ENCODE measurements around the gene OR51I2. TPM values are rescaled to one million over a fixed set of nuclear protein-coding genes. Genes with fewer than 3 reads are reported as not detected.

Gene OR51I2
- polyA plus RNA-seq (2013, experiment 1 of 2): not detected
- polyA plus RNA-seq (2013, experiment 2 of 2): not detected

- Histone ChIP-seq H2BK120ac (ENCODE audit: low read depth, low read length) (no peak within 1 kb of the TSS), H3K27me3 (ENCODE audit: control insufficient read depth in 1 of 2, insufficient read depth in 1 of 2, low read length in 2 of 2) (peaks cover 0 to 3% of the 10 kb centered on the region in 2 experiments), H3K4me1 (ENCODE audit: control insufficient read depth, insufficient read depth, low read depth, low read length) (no peaks in the 10 kb centered on the region), H3K79me1 (replicated peaks; ENCODE audit: low read length, poor library complexity, severe bottlenecking) (no peaks in the 10 kb centered on the region), H3K23ac (ENCODE audit: low read length in 2 of 2) (no peak within 1 kb of the TSS), H2AFZ (ENCODE audit: low read depth, low read length) (no peak within 1 kb of the TSS), H3K27ac (ENCODE audit: low read length, poor library complexity, severe bottlenecking) (no peak within 1 kb of the TSS), H2BK15ac (ENCODE audit: low read depth, poor library complexity, severe bottlenecking) (no peak within 1 kb of the TSS), H4K8ac (ENCODE audit: low read length) (no peak within 1 kb of the TSS), H3K4ac (ENCODE audit: low read depth in 1 of 2, low read length in 2 of 2) (no peak within 1 kb of the TSS), H3K14ac (ENCODE audit: low read length in 2 of 2) (no peak within 1 kb of the TSS), H4K91ac (ENCODE audit: low read length) (no peak within 1 kb of the TSS), H3K9ac (ENCODE audit: low read length) (no peak within 1 kb of the TSS), H3K36me3 (ENCODE audit: control insufficient read depth in 1 of 2, insufficient read depth in 2 of 2, low read depth in 1 of 2, low read length in 2 of 2) (no peaks in the 10 kb centered on the region), H2BK12ac (ENCODE audit: low read length in 2 of 2) (no peak within 1 kb of the TSS), H3K18ac (ENCODE audit: low read depth in 1 of 2, low read length in 2 of 2) (no peak within 1 kb of the TSS), H2BK5ac (ENCODE audit: low read depth, low read length, poor library complexity, severe bottlenecking) (no peak within 1 kb of the TSS), H3K4me3 (ENCODE audit: insufficient read depth in 1 of 2, low read depth in 1 of 2, low read length in 2 of 2) (no peak within 1 kb of the TSS), H3K9me3 (ENCODE audit: control insufficient read depth, low read length) (no peaks in the 10 kb centered on the region), H2AK5ac (ENCODE audit: low read length, severe bottlenecking) (no peak within 1 kb of the TSS), H3K4me2 (ENCODE audit: low read length, poor library complexity, severe bottlenecking) (no peak within 1 kb of the TSS)
- 85% methylated on average over 2 of the region's 2 CpGs for WGBS
- no peak for DNase-seq
Observed at GRCh38 chr11:5449023-5449422, at the start of gene OR51I2. Gene OR51I2 (plus strand): TSS chr11:5449323. CDS start chr11:5453489, 4,166 bp downstream.

- Histone ChIP-seq H3K27me3 (ENCODE audit: control insufficient read depth in 1 of 2, insufficient read depth in 1 of 2, low read length in 2 of 2) (no peaks in the 10 kb centered on the region), H2BK5ac (ENCODE audit: low read depth, low read length, poor library complexity, severe bottlenecking) (no peak overlapping the region), H3K14ac (ENCODE audit: low read length in 2 of 2) (no peak overlapping the region), H3K4ac (ENCODE audit: low read depth in 1 of 2, low read length in 2 of 2) (no peak overlapping the region), H4K91ac (ENCODE audit: low read length) (no peak overlapping the region), H3K18ac (ENCODE audit: low read depth in 1 of 2, low read length in 2 of 2) (no peak overlapping the region), H2BK120ac (ENCODE audit: low read depth, low read length) (no peak overlapping the region), H3K9ac (ENCODE audit: low read length) (no peak overlapping the region), H3K79me1 (replicated peaks; ENCODE audit: low read length, poor library complexity, severe bottlenecking) (no peaks in the 10 kb centered on the region), H3K4me3 (ENCODE audit: insufficient read depth in 1 of 2, low read depth in 1 of 2, low read length in 2 of 2) (no peak overlapping the region), H3K36me3 (ENCODE audit: control insufficient read depth in 1 of 2, insufficient read depth in 2 of 2, low read depth in 1 of 2, low read length in 2 of 2) (no peaks in the 10 kb centered on the region), H2AK5ac (ENCODE audit: low read length, severe bottlenecking) (no peak overlapping the region), H2BK15ac (ENCODE audit: low read depth, poor library complexity, severe bottlenecking) (no peak overlapping the region), H2BK12ac (ENCODE audit: low read length in 2 of 2) (no peak overlapping the region), H3K9me3 (ENCODE audit: control insufficient read depth, low read length) (no peaks in the 10 kb centered on the region), H4K8ac (ENCODE audit: low read length) (no peak overlapping the region), H3K27ac (ENCODE audit: low read length, poor library complexity, severe bottlenecking) (no peak overlapping the region), H3K4me1 (ENCODE audit: control insufficient read depth, insufficient read depth, low read depth, low read length) (no peaks in the 10 kb centered on the region), H3K4me2 (ENCODE audit: low read length, poor library complexity, severe bottlenecking) (no peak overlapping the region), H3K23ac (ENCODE audit: low read length in 2 of 2) (no peak overlapping the region), H2AFZ (ENCODE audit: low read depth, low read length) (no peak overlapping the region)
- DNase-seq: no peak
Observed at GRCh38 chr11:5405173-5405572, 44.0 kb upstream of the OR51I2 start.

DNA sequence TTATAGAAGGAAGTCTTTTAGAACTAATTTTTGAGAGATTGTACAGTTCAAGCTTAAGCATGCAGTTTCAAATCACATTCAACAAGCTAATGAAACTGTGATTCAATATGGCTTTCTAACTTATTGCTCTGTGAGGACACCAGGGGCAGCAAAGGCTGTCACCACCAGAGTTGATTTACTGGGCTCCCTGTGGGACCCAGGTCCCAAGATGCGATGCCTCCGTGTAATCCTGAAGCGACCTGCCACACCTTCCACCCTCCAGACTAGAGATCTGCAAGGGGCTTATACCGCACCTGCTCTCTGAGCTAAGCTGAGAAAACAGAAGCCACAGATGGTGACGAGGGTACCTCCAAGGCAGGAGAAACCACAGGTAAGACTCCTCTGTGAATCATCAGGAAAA, 28.1 kb upstream of the OR51I2 start:
- H3K27ac ChIP-seq (ENCODE audit: low read length, poor library complexity, severe bottlenecking): no peak overlapping the region
- no peak overlapping the region for H2BK120ac ChIP-seq (ENCODE audit: low read depth, low read length)
- no peak overlapping the region for H3K23ac ChIP-seq (ENCODE audit: low read length in 2 of 2)
- H2AK5ac ChIP-seq (ENCODE audit: low read length, severe bottlenecking): no peak overlapping the region
- no peak overlapping the region for H3K4me3 ChIP-seq (ENCODE audit: insufficient read depth in 1 of 2, low read depth in 1 of 2, low read length in 2 of 2)
- H2AFZ ChIP-seq (ENCODE audit: low read depth, low read length): no peak overlapping the region
- no peak overlapping the region for H4K91ac ChIP-seq (ENCODE audit: low read length)
- 81% methylated on average over 5 of the region's 5 CpGs for WGBS
- no peaks in the 10 kb centered on the region for H3K36me3 ChIP-seq (ENCODE audit: control insufficient read depth in 1 of 2, insufficient read depth in 2 of 2, low read depth in 1 of 2, low read length in 2 of 2)
- H3K18ac ChIP-seq (ENCODE audit: low read depth in 1 of 2, low read length in 2 of 2): no peak overlapping the region
- no peak overlapping the region for H4K8ac ChIP-seq (ENCODE audit: low read length)
- H2BK5ac ChIP-seq (ENCODE audit: low read depth, low read length, poor library complexity, severe bottlenecking): no peak overlapping the region
- H3K4ac ChIP-seq (ENCODE audit: low read depth in 1 of 2, low read length in 2 of 2): no peak overlapping the region
- peaks cover 3% of the 10 kb centered on the region for H3K9me3 ChIP-seq (ENCODE audit: control insufficient read depth, low read length)
- no peaks in the 10 kb centered on the region for H3K79me1 ChIP-seq (replicated peaks; ENCODE audit: low read length, poor library complexity, severe bottlenecking)
- no peak overlapping the region for H3K4me2 ChIP-seq (ENCODE audit: low read length, poor library complexity, severe bottlenecking)
- no peak overlapping the region for H3K14ac ChIP-seq (ENCODE audit: low read length in 2 of 2)
- no peaks in the 10 kb centered on the region for H3K4me1 ChIP-seq (ENCODE audit: control insufficient read depth, insufficient read depth, low read depth, low read length)
- no peak for DNase-seq
- H3K27me3 ChIP-seq (ENCODE audit: control insufficient read depth in 1 of 2, insufficient read depth in 1 of 2, low read length in 2 of 2): no peaks in the 10 kb centered on the region
- H3K9ac ChIP-seq (ENCODE audit: low read length): no peak overlapping the region
- H2BK12ac ChIP-seq (ENCODE audit: low read length in 2 of 2): no peak overlapping the region
- no peak overlapping the region for H2BK15ac ChIP-seq (ENCODE audit: low read depth, poor library complexity, severe bottlenecking)

GRCh38 chr11:5421811-5422210, 27.3 kb upstream of the OR51I2 start, which contains the start of gene OR51Q1:
Gene OR51Q1 (plus strand): TSS chr11:5422111. CDS start chr11:5422201, 90 bp downstream.
- DNase-seq: no peak
- Histone ChIP-seq H3K18ac (ENCODE audit: low read depth in 1 of 2, low read length in 2 of 2) (no peak within 1 kb of the TSS), H3K27me3 (ENCODE audit: control insufficient read depth in 1 of 2, insufficient read depth in 1 of 2, low read length in 2 of 2) (no peaks in the 10 kb centered on the region), H4K91ac (ENCODE audit: low read length) (no peak within 1 kb of the TSS), H2BK120ac (ENCODE audit: low read depth, low read length) (no peak within 1 kb of the TSS), H3K4me2 (ENCODE audit: low read length, poor library complexity, severe bottlenecking) (no peak within 1 kb of the TSS), H4K8ac (ENCODE audit: low read length) (no peak within 1 kb of the TSS), H3K9ac (ENCODE audit: low read length) (no peak within 1 kb of the TSS), H3K4me1 (ENCODE audit: control insufficient read depth, insufficient read depth, low read depth, low read length) (no peaks in the 10 kb centered on the region), H2BK15ac (ENCODE audit: low read depth, poor library complexity, severe bottlenecking) (no peak within 1 kb of the TSS), H2AK5ac (ENCODE audit: low read length, severe bottlenecking) (no peak within 1 kb of the TSS), H3K4me3 (ENCODE audit: insufficient read depth in 1 of 2, low read depth in 1 of 2, low read length in 2 of 2) (no peak within 1 kb of the TSS), H3K79me1 (replicated peaks; ENCODE audit: low read length, poor library complexity, severe bottlenecking) (no peaks in the 10 kb centered on the region), H3K23ac (ENCODE audit: low read length in 2 of 2) (no peak within 1 kb of the TSS), H3K9me3 (ENCODE audit: control insufficient read depth, low read length) (peaks cover 3% of the 10 kb centered on the region), H3K36me3 (ENCODE audit: control insufficient read depth in 1 of 2, insufficient read depth in 2 of 2, low read depth in 1 of 2, low read length in 2 of 2) (no peaks in the 10 kb centered on the region), H2BK12ac (ENCODE audit: low read length in 2 of 2) (no peak within 1 kb of the TSS), H3K27ac (ENCODE audit: low read length, poor library complexity, severe bottlenecking) (no peak within 1 kb of the TSS), H2AFZ (ENCODE audit: low read depth, low read length) (no peak within 1 kb of the TSS), H3K14ac (ENCODE audit: low read length in 2 of 2) (no peak within 1 kb of the TSS), H3K4ac (ENCODE audit: low read depth in 1 of 2, low read length in 2 of 2) (no peak within 1 kb of the TSS), H2BK5ac (ENCODE audit: low read depth, low read length, poor library complexity, severe bottlenecking) (no peak within 1 kb of the TSS)
- no CpG with 5 or more reads among the region's 1 CpG for WGBS
